Measurements from ENCODE around the gene MSMB. TPM values are rescaled to one million over a fixed set of nuclear protein-coding genes. Genes with fewer than 3 reads are reported as not detected.
"Not testable (repeated sequence)": the region's sequence is repeated elsewhere in the genome, so short reads cannot be mapped to it uniquely, and the experiment has no call there.

The MSMB gene, protein sequence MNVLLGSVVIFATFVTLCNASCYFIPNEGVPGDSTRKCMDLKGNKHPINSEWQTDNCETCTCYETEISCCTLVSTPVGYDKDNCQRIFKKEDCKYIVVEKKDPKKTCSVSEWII
- total RNA-seq: not detected in 2 replicates

DNA sequence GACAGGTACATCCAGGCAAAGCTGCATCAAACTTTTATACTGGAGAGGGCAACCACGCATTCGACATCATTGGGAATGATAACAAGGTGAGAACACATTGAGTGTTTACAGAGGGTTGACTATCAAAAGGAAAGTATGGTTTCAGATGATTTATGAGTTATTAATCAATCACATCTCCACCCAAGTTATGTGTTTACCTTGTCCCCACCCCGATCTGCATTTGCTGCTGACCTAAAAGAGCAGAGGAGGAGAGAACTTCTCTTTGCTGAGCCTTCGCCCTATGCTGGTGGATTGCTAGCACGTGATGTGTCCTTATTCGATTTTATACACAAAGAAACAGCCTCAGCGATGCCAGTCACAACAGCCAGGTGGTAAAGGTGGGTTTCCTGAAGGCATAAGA, at the start of gene MSMB:
MSMB (minus strand) TSS at position 9 of the 400 bp plus-strand sequence. CDS start 32 bp downstream, outside the sequence.
- no peaks in the 10 kb centered on the region for H3K36me3 Mint-ChIP-seq (ENCODE audit: low read depth)
- H3K27ac Mint-ChIP-seq: no peak within 1 kb of the TSS
- ChIA-PET POLR2A (no interaction called here), CTCF (no interaction called here)
- TF ChIP-seq, protein P1, sequence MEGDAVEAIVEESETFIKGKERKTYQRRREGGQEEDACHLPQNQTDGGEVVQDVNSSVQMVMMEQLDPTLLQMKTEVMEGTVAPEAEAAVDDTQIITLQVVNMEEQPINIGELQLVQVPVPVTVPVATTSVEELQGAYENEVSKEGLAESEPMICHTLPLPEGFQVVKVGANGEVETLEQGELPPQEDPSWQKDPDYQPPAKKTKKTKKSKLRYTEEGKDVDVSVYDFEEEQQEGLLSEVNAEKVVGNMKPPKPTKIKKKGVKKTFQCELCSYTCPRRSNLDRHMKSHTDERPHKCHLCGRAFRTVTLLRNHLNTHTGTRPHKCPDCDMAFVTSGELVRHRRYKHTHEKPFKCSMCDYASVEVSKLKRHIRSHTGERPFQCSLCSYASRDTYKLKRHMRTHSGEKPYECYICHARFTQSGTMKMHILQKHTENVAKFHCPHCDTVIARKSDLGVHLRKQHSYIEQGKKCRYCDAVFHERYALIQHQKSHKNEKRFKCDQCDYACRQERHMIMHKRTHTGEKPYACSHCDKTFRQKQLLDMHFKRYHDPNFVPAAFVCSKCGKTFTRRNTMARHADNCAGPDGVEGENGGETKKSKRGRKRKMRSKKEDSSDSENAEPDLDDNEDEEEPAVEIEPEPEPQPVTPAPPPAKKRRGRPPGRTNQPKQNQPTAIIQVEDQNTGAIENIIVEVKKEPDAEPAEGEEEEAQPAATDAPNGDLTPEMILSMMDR (IDR thresholded peaks at IDR 0.05): no peak
- no peaks in the 10 kb centered on the region for H3K27me3 Mint-ChIP-seq
- intact Hi-C loops (cut with micrococcal nuclease): no loop called here
- no peaks in the 10 kb centered on the region for H3K9me3 Mint-ChIP-seq
- H3K4me3 Mint-ChIP-seq: no peak within 1 kb of the TSS
- H3K4me1 Mint-ChIP-seq: no peaks in the 10 kb centered on the region
- DNase-seq: no peak
- ATAC-seq (ENCODE audit: low read depth): no peak

DNA sequence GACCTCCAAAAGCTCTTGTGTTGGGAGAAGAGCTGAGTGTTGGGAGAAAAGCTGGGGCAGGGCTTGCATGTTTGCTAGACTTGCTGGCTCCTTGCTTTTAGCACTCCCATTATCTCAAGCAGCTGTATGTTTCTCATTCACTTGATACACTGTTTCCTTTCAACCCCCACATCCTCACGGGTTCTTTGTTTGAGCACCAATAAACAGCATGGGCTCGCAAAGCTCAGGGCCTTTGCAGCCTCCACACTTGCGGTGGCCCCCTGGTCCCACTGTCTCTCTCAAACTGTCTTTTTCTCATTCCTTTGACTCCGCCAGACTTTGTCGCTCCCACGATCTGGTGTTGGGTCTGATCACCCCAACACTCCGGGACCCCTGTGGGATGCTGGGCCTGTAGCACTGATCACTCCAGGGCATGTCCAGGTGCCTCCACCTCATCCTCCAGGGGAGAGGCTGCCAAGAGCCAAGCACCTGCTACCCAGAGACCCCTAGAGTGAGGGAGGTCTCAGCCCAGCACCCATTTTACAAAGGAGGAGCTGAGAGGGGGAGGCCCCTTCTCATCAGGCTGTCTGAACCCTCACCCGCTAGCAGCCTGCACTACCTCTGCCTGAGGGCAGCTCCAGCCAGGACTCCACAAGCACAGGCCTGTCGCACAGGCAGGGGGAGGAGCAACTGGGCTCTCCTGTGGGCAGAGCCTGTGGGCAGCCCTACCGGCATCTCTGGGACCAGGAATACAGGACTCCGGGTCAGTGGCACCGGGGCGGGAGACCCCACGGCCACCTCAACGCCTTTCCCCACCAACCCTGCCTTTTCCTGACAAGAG, 49.1 kb upstream of the MSMB start:
- Mint-ChIP-seq H3K36me3 (ENCODE audit: low read depth) (no peaks in the 10 kb centered on the region), H3K4me1 (peaks cover 26% of the 10 kb centered on the region), H3K9me3 (peaks cover 3% of the 10 kb centered on the region), H3K27me3 (no peaks in the 10 kb centered on the region), H3K4me3 (no peak overlapping the region), H3K27ac (no peak overlapping the region)
- intact Hi-C loops (cut with micrococcal nuclease): no loop called here
- DNase-seq (no peak), ATAC-seq (ENCODE audit: low read depth) (no peak)
- TF ChIP-seq, protein P1 (IDR thresholded peaks at IDR 0.05): no peak
- POLR2A ChIA-PET: no interaction called here
- CTCF ChIA-PET: no interaction called here

DNA sequence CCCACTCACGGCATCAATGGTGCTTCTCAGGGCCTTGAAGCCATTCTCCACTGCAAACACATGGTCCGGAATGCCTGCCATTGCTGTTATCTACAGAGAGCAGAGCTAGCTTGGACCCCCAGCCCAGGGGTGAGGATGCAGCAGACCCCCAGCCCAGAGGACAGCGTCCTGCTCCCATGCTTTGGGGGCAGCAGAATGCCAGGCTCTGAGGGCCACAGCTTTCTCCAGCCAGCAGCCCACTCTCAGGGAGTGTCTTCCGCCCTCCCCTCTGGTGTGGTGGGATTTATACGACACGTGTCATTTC, 48.1 kb upstream of the MSMB start:
- peaks cover 26% of the 10 kb centered on the region for H3K4me1 Mint-ChIP-seq
- intact Hi-C loops (cut with micrococcal nuclease): no loop called here
- POLR2A ChIA-PET: no interaction called here
- no peak for ATAC-seq (ENCODE audit: low read depth)
- H3K36me3 Mint-ChIP-seq (ENCODE audit: low read depth): no peaks in the 10 kb centered on the region
- H3K4me3 Mint-ChIP-seq: no peak overlapping the region
- CTCF ChIA-PET: no interaction called here
- TF ChIP-seq, protein P1 (IDR thresholded peaks at IDR 0.05): no peak
- no peak for DNase-seq
- H3K27ac Mint-ChIP-seq: no peak overlapping the region
- no peaks in the 10 kb centered on the region for H3K27me3 Mint-ChIP-seq
- H3K9me3 Mint-ChIP-seq: peaks cover 3% of the 10 kb centered on the region

DNA sequence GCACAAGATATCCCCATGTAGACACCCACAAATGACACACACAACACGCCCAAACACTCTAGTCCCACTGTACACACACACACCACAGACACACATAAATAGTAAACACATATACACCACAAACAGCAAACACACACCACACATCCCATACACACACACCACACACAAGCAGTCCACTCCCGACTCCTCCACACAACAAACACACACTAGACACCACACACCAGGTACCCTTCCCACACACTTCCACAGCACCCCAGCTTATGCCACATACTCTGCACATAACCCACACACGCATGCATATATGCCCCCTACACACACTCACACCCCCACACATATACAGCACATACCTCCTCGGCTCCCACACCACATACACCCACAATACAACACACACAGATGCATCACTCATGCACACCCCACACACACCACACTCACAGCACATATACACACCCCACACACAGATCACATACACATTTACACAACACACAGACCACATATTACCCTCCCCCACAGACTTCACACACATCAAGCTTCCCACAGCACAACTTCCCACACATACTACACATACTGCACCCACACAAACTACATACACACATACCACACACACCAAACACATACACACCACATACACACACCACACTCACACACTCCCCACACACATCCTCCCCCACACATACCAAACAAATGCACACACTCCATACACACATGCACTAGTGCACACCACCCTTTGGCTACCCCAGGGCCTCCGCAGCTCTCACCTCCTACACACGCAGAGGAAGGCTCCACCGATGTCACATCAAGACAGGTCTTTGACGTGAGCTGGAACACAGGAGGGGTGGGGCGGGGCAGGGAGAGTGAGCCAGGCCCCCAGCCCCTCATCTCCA, 47.5 kb upstream of the MSMB start:
- intact Hi-C loops (cut with micrococcal nuclease); H3K4me3 Mint-ChIP-seq; H3K27ac Mint-ChIP-seq; DNase-seq; POLR2A ChIA-PET; H3K36me3 Mint-ChIP-seq (ENCODE audit: low read depth); H3K9me3 Mint-ChIP-seq; CTCF ChIA-PET; ATAC-seq (ENCODE audit: low read depth); H3K27me3 Mint-ChIP-seq: not testable (repeated sequence)
- H3K4me1 Mint-ChIP-seq: peaks cover 24% of the 10 kb centered on the region

DNA sequence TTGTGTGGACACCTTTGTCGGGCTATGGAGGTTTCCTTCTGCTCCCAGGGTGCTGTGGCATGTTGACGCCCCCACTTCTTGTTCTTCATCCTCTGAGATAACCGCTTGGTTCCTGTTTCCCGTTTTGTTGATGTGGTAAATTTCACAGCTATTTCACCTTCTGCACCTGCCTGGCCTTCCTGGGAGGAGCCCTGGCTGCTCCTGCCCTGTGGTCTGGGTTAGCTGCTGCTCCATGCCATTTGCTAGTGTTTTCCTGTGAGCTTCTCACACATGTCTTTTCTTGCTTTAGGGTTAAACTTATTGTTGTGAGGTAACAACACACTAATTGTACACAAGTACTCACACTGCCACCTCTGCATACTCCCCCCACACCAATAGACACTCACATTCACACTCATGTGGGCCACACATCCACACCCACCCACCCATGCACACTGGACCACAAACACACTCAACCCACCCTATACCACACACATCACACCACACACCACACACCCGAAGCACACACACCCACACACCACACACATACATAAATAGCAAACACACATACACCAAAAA, 46.5 kb upstream of the MSMB start:
- TF ChIP-seq, protein P1 (IDR thresholded peaks at IDR 0.05): no peak
- no peak for DNase-seq
- intact Hi-C loops (cut with micrococcal nuclease): no loop called here
- POLR2A ChIA-PET: no interaction called here
- ATAC-seq (ENCODE audit: low read depth): peak; percentile 59
- Mint-ChIP-seq H3K4me1 (peaks cover 21% of the 10 kb centered on the region), H3K9me3 (no peaks in the 10 kb centered on the region), H3K36me3 (ENCODE audit: low read depth) (no peaks in the 10 kb centered on the region), H3K27ac (no peak overlapping the region), H3K4me3 (no peak overlapping the region), H3K27me3 (no peaks in the 10 kb centered on the region)
- CTCF ChIA-PET: no interaction called here
